ENCODE data around the gene NTNG2. TPM values are rescaled to one million over a fixed set of nuclear protein-coding genes. Genes with fewer than 3 reads are reported as not detected.
"Not testable (repeated sequence)": the region's sequence is repeated elsewhere in the genome, so short reads cannot be mapped to it uniquely, and the experiment has no call there.

NTNG2 gene
- total and polyA plus RNA-seq, 2 donors (not counting 1 experiment from before 2014, with no cell fraction given), result 5.0 to 6.6 TPM

- POLR2A ChIA-PET, result no interaction called here
- TF ChIP-seq, protein P1, sequence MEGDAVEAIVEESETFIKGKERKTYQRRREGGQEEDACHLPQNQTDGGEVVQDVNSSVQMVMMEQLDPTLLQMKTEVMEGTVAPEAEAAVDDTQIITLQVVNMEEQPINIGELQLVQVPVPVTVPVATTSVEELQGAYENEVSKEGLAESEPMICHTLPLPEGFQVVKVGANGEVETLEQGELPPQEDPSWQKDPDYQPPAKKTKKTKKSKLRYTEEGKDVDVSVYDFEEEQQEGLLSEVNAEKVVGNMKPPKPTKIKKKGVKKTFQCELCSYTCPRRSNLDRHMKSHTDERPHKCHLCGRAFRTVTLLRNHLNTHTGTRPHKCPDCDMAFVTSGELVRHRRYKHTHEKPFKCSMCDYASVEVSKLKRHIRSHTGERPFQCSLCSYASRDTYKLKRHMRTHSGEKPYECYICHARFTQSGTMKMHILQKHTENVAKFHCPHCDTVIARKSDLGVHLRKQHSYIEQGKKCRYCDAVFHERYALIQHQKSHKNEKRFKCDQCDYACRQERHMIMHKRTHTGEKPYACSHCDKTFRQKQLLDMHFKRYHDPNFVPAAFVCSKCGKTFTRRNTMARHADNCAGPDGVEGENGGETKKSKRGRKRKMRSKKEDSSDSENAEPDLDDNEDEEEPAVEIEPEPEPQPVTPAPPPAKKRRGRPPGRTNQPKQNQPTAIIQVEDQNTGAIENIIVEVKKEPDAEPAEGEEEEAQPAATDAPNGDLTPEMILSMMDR (IDR thresholded peaks at IDR 0.05), result no peak
- H3K27ac ChIP-seq (ENCODE audit: low read length in 2 of 2), result no peak overlapping the region
- H3K36me3 ChIP-seq (replicated peaks in 1 of 2; ENCODE audit: control extremely low read depth in 1 of 2, control insufficient read depth in 1 of 2, extremely low read depth in 1 of 2, insufficient read depth in 2 of 2, low read length in 1 of 2), result no peaks in the 10 kb centered on the region
- intact Hi-C loops (cut with micrococcal nuclease), result no loop called here
- no peaks in the 10 kb centered on the region for H4K20me1 ChIP-seq (ENCODE audit: control insufficient read depth, insufficient read depth, low read length, poor library complexity, severe bottlenecking)
- no peak overlapping the region for H3K4me2 ChIP-seq (replicated peaks; ENCODE audit: low read depth, low read length, poor library complexity, severe bottlenecking)
- no peak overlapping the region for H3K9ac ChIP-seq (ENCODE audit: low read length)
- H2AFZ ChIP-seq (ENCODE audit: insufficient read depth, low read depth, low read length, poor library complexity, severe bottlenecking), result no peak overlapping the region
- CTCF ChIA-PET, result no interaction called here
- H3K79me2 ChIP-seq (ENCODE audit: control insufficient read depth, insufficient read depth, low read length), result no peaks in the 10 kb centered on the region
- Mint-ChIP-seq H3K9me3 (ENCODE audit: insufficient read depth) (no peaks in the 10 kb centered on the region), H3K4me3 (no peak overlapping the region), H3K27me3 (peaks cover 72% of the 10 kb centered on the region), H3K4me1 (peaks cover 5% of the 10 kb centered on the region), H3K27ac (no peak overlapping the region)
- no peak for DNase-seq
- ATAC-seq (ENCODE audit: low read depth), result no peak
- WGBS (ENCODE audit: insufficient coverage), result 96% methylated on average over 12 of the region's 12 CpGs
- no peak overlapping the region for H3K4me3 ChIP-seq (ENCODE audit: control extremely low read depth in 1 of 5, extremely low read depth in 1 of 5, insufficient read depth in 1 of 5, low read depth in 2 of 5, low read length in 4 of 5)
- H3K27me3 ChIP-seq (replicated peaks in 1 of 4; ENCODE audit: control extremely low read depth in 1 of 4, control insufficient read depth in 3 of 4, insufficient read depth in 4 of 4, low read length in 3 of 4), result peaks cover 0 to 41% (median 10%) of the 10 kb centered on the region in 4 experiments
- H3K4me1 ChIP-seq (ENCODE audit: control insufficient read depth in 2 of 2, insufficient read depth in 2 of 2, low read length in 2 of 2), result peaks cover 0 to 3% of the 10 kb centered on the region in 2 donors
- peaks cover 0 to 2% (median 0%) of the 10 kb centered on the region in 3 donors for H3K9me3 ChIP-seq (ENCODE audit: control extremely low read depth in 1 of 3, control insufficient read depth in 2 of 3, insufficient read depth in 1 of 3, low read length in 2 of 3)
Observed at GRCh38 chr9:132129535-132129934, 32.3 kb upstream of the NTNG2 start.

- H3K9ac ChIP-seq (ENCODE audit: low read length); POLR2A ChIA-PET; H3K4me3 ChIP-seq (ENCODE audit: control extremely low read depth in 1 of 5, extremely low read depth in 1 of 5, insufficient read depth in 1 of 5, low read depth in 2 of 5, low read length in 4 of 5); H3K79me2 ChIP-seq (ENCODE audit: control insufficient read depth, insufficient read depth, low read length); H3K27ac Mint-ChIP-seq; H3K9me3 Mint-ChIP-seq (ENCODE audit: insufficient read depth); intact Hi-C loops (cut with micrococcal nuclease); H3K4me1 Mint-ChIP-seq; H3K4me3 Mint-ChIP-seq; H2AFZ ChIP-seq (ENCODE audit: insufficient read depth, low read depth, low read length, poor library complexity, severe bottlenecking); H3K9me3 ChIP-seq (ENCODE audit: control extremely low read depth in 1 of 3, control insufficient read depth in 2 of 3, insufficient read depth in 1 of 3, low read length in 2 of 3); H3K4me2 ChIP-seq (replicated peaks; ENCODE audit: low read depth, low read length, poor library complexity, severe bottlenecking); DNase-seq; H3K4me1 ChIP-seq (ENCODE audit: control insufficient read depth in 2 of 2, insufficient read depth in 2 of 2, low read length in 2 of 2); ATAC-seq (ENCODE audit: low read depth); CTCF ChIA-PET; H3K36me3 ChIP-seq (replicated peaks in 1 of 2; ENCODE audit: control extremely low read depth in 1 of 2, control insufficient read depth in 1 of 2, extremely low read depth in 1 of 2, insufficient read depth in 2 of 2, low read length in 1 of 2); H4K20me1 ChIP-seq (ENCODE audit: control insufficient read depth, insufficient read depth, low read length, poor library complexity, severe bottlenecking); H3K27ac ChIP-seq (ENCODE audit: low read length in 2 of 2): not testable (repeated sequence)
- H3K27me3 Mint-ChIP-seq, result peaks cover 49% of the 10 kb centered on the region
- 73% methylated on average over 4 of the region's 5 CpGs for WGBS (ENCODE audit: insufficient coverage)
- H3K27me3 ChIP-seq (replicated peaks in 1 of 4; ENCODE audit: control extremely low read depth in 1 of 4, control insufficient read depth in 3 of 4, insufficient read depth in 4 of 4, low read length in 3 of 4), result peaks cover 0 to 22% (median 3%) of the 10 kb centered on the region in 4 experiments
Observed at GRCh38 chr9:132134085-132134484, 27.8 kb upstream of the NTNG2 start.
